NCI-H748 (cell line): ENCODE measurements around the gene NUP210L.

Source experiments
- DNase-seq: peaks from one replicate; lab custom pipeline; 2025; ENCODE audit not compliant: unreplicated experiment; lab: John Stamatoyannopoulos, UW

NUP210L gene

DNA sequence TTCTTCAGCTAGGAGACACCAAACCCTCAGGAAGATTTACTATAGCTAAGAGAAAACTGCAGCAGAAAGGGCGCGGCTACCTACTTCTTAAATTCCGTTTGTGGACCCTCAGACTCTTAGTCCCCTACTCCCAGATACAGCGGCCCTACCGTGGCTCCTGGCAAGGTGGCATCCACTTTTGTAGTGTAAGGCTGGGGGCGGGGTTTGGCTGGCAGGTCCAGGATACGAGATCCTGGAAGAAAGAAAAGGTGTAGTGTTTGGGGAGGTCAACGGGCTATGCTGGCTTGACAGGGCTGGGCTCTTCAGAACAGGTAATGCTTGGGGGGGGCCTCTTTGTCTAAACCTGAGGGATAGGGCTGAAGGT, 186.9 kb downstream of the NUP210L start:
- DNase-seq, result peak; percentile 88

DNA sequence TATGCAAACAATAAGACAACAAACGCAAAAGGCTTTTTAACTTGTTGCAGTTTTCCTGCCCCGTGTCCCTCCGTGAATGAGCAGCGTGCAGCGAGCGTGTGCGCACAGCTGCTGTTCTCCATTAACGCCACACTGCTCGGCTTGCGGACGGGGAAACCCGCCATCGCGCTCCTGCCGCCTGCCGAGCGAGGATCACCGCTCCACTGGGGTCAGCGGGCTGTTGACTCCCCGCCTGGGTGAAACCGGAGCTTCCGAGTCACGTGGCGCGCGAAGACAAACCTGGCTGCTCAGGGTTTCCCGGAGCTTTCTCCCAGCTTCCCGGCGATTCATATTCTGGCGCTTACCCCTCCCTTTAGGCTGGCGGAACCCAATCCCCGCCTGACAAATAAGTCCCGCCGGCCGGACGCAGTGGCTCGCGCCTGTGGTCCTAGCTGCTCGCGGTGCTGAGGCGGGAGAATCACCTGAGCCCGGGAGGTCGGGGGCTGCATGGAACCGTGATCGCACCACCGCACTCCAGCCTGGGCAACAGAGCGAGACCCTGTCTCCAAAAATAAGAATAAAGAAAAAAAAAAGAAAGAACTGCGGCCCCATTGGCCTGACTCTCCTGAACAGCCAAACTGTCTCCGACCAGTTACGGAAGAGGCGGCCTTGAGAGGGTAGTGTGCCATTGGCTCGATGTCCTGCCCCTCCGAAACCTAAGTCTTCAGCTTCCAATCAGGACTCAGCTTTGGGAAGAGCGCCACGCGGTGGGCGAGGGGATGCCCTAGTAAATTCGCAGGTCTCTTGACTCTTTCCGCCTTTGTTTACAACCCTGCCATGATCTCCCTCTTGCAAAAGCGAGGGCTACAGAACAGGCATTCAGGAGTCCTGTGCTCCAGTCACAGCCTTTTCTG, 187.5 kb downstream of the NUP210L start, which contains the start of gene CREB3L4:
Gene CREB3L4 (plus strand): TSS at position 796 of the 893 bp plus-strand sequence. CDS start 624 bp downstream, outside the sequence.
- peak; percentile 99 for DNase-seq

DNA sequence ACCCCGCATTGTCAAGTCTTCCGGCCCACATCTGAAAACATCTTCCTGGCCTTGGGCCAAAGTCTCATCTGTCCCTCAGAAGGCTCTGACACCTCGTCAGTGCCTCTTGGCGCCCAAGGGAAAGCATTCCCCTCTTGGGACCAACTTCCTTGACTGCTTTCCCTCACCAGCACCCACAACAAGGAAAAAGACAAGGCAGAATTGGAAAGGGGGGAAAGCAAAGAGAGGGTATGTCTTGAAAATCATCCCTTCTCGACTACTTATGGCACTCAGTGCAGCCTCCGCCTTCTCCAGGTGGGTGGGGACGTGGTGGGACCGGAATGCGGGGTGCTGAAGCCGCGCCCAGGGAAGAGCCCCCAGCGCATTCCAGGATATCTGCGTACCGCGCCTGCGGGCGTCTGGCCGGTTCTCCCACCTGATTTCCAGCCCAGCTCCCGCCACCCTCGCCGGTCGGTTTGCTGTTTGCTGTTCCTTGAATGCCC, 191.0 kb downstream of the NUP210L start:
- DNase-seq, result peak; percentile 67

- DNase-seq, result peak; percentile 98
Measured at GRCh38 chr1:153963030-153963849, 191.6 kb downstream of the NUP210L start, which contains the start of gene SLC39A1. SLC39A1 (minus strand) TSS chr1:153963537; CDS start chr1:153962715, 822 bp downstream.

DNA sequence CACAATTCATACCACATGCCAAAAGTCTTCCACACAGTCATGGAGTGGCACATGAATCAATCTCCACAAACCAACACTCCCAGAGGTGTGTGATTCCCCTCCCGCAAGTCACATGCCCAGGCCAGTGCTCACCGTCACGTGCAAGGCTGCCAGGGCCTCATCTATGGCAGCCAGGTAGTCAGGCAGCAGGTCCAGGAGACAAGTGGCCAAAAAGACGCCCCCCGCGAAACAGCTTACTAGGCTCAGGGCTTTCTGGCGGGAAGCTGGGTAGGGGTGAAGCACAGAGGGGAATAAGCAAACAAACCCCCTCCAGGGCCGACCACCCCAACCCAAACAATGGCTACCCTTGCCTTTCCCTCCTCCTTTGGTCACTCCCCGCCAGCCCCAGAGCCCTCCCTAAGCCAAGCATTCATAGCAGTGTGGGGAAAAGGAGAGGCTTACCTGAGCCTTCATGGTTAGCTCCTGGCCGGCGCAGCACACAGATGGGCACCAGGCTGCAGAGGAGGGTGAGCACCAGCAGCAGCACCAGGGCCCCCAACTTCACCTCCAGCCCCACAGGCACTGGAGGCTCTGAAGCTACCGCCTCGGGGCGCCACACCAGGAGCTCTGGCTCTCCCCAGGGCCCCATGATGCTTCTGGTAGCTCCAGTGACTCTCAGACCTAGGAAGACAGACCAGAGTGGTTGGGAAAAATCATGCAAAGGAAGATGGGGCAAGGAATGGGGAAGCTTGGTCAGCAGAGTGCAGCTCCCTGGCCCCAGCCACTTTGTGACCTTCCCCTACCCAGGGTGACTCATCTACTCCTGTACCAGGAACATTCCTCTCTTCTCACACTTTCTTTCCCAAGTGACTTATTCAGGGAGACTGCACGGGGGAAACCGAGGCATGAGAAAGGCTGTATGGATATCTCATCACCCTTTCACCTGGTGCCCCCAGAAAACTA, 192.5 kb downstream of the NUP210L start:
- no peak for DNase-seq

- no peak for DNase-seq
Measured at GRCh38 chr1:153961421-153961820, 193.5 kb downstream of the NUP210L start.

GRCh38 chr1:153960206-153960605, 194.7 kb downstream of the NUP210L start:
- DNase-seq, result no peak

GRCh38 chr1:153959454-153959853, 195.4 kb downstream of the NUP210L start:
- DNase-seq, result no peak

DNA sequence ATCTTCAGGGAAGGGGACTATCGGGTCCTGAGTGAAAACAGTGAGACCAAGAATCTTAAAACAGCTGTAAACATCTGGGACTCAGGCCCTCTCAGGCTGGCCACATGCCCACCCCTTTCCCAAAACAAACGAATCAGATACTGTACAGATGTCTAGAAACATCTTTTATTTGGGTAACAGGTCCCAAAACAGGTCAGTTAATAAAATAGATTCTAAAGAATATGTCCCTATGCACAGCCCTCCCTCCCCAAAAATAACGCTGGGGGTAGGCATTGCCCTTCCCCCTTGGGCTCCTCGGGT, 196.0 kb downstream of the NUP210L start:
- no peak for DNase-seq

- peak; percentile 99 for DNase-seq
Measured at GRCh38 chr1:153958111-153958960, 196.5 kb downstream of the NUP210L start, which contains the start of gene CRTC2. CRTC2 (minus strand) TSS chr1:153958612; CDS start chr1:153958497, 115 bp downstream.

DNA sequence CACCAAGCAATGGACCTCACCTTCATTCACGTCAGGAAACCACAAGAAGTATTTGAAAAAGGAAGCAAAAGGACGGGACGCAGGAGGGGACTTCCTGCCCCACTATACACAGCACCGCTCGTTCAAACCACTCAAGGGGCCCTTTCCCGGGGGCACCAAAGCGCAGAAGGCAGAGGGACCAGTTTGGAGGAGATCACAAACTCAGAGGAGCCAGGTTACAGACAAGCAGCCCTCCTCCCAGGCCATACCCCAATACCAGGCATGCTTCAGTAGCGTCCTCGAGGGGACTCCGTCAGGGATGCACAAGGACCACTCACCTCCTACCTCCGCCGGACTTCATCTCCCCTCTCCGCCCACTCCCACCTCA, 197.1 kb downstream of the NUP210L start:
- peak; percentile 31 for DNase-seq

- no peak for DNase-seq
Measured at GRCh38 chr1:153956997-153957715, 197.7 kb downstream of the NUP210L start.

GRCh38 chr1:153954826-153955225, 200.0 kb downstream of the NUP210L start:
- no peak for DNase-seq

GRCh38 chr1:153953859-153954365, 201.0 kb downstream of the NUP210L start:
- no peak for DNase-seq

DNA sequence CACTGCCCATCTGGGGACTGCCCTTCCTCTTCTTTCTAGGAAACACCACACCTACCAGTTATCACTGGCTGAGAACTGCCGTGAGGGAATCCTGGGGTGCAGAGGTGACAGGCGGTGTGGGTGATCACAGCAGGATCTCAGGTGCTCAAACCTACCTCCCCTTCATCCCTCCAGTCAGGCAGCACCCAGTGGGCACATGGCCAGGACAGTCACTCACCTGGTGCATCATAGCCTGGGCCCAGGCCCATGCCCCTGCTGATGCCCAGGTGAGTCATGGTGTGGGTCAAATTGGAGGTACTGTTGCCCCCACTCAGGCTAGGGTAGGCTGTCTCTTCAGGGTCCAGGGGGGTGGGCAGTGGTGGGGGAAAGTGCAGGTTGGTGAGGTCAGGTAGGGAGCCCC, 203.1 kb downstream of the NUP210L start:
- DNase-seq, result no peak

GRCh38 chr1:153951183-153951582, 203.7 kb downstream of the NUP210L start:
- DNase-seq, result no peak

GRCh38 chr1:153946622-153947241, 208.1 kb downstream of the NUP210L start, which contains the start of gene DENND4B:
DENND4B (minus strand) TSS chr1:153946718; CDS start chr1:153944374, 2,344 bp downstream.
- peak; percentile 84 for DNase-seq
